HG03135 (cell line): Measurements from ENCODE around the gene GFPT1.

ENCODE experiments used
- ATAC-seq: cut with Tn5 transposase; IDR thresholded peaks from one replicate; pipeline ENCODE4 v1.9.1; 2021; ENCODE audit warnings: mild to moderate bottlenecking, moderate library complexity; ENCODE audit not compliant: unreplicated experiment

The GFPT1 gene

GRCh38 chr2:69330781-69331180, 56.2 kb downstream of the GFPT1 start:
- ATAC-seq, result no peak

GRCh38 chr2:69322631-69323030, 64.4 kb downstream of the GFPT1 start:
- ATAC-seq, result no peak

- no peak for ATAC-seq
Measured at GRCh38 chr2:69316550-69316949, 70.5 kb downstream of the GFPT1 start.

- no peak for ATAC-seq
Measured at GRCh38 chr2:69315160-69315761, 71.8 kb downstream of the GFPT1 start.

- ATAC-seq, result no peak
Measured at GRCh38 chr2:69311024-69311416, 76.0 kb downstream of the GFPT1 start.

GRCh38 chr2:69310111-69311023, 76.7 kb downstream of the GFPT1 start:
- ATAC-seq, result no peak

- no peak for ATAC-seq
Measured at GRCh38 chr2:69309351-69310110, 77.5 kb downstream of the GFPT1 start.

- no peak for ATAC-seq
Measured at GRCh38 chr2:69308338-69308737, 78.7 kb downstream of the GFPT1 start.

- ATAC-seq, result no peak
Measured at GRCh38 chr2:69307579-69308064, 79.4 kb downstream of the GFPT1 start.

GRCh38 chr2:69306822-69307578, 80.0 kb downstream of the GFPT1 start:
- peak; percentile 83 for ATAC-seq

- ATAC-seq, result no peak
Measured at GRCh38 chr2:69306393-69306821, 80.6 kb downstream of the GFPT1 start.

GRCh38 chr2:69305712-69306392, 81.2 kb downstream of the GFPT1 start:
- ATAC-seq, result no peak

- ATAC-seq, result no peak
Measured at GRCh38 chr2:69305166-69305565, 81.9 kb downstream of the GFPT1 start.

- no peak for ATAC-seq
Measured at GRCh38 chr2:69304656-69305055, 82.4 kb downstream of the GFPT1 start.

GRCh38 chr2:69300650-69301049, 86.4 kb downstream of the GFPT1 start:
- no peak for ATAC-seq

GRCh38 chr2:69299772-69300516, 87.1 kb downstream of the GFPT1 start:
- no peak for ATAC-seq

GRCh38 chr2:69298862-69299261, 88.2 kb downstream of the GFPT1 start:
- ATAC-seq, result no peak

GRCh38 chr2:69298261-69298660, 88.8 kb downstream of the GFPT1 start:
- ATAC-seq, result no peak

GRCh38 chr2:69297216-69297615, 89.8 kb downstream of the GFPT1 start:
- no peak for ATAC-seq
